ENCODE results near the gene GPR17. TPM values are rescaled to one million over a fixed set of nuclear protein-coding genes. Genes with fewer than 3 reads are reported as not detected.

The GPR17 gene
- total RNA-seq, 2 donors from 2014 or later: 0.24 TPM; not detected in 1

DNA sequence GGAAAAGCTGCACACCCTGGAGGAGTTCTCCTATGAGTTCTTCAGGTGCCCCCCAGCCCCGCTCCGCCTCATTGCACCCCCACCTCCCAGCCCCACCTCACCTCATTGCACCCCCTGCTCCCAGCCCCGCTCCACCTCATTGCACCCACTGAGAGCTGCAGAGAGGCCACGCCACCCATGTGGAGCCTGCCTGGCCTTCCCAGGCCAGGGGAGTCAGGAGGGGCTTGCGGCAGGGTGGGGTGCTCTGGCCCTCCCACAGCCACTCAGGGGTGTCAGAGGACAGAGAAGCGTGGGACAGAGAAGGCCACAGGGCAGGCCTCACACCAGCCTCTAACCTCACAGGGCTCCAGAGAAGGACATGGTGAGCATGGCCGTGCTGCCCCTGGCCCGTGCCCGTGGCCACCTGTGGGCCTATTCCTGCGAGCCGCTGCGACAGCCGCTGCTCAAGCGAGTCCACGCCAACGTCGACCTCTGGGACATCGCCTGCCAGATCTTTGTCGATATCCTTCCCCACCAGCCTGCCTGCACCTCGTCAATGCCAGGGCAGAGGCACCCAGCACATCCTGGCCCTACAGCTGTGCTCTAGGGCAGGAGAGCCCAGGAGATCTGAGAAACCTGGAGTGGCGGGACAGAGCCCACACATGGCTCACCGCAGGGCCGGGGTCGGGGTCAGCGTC, 15.0 kb upstream of the GPR17 start:
- Histone ChIP-seq H3K27ac (ENCODE audit: low read depth, low read length) (no peak overlapping the region), H3K9ac (ENCODE audit: extremely low read depth, low read length, poor library complexity, severe bottlenecking) (no peak overlapping the region), H3K27me3 (ENCODE audit: control insufficient read depth, insufficient read depth, low read length, poor library complexity, severe bottlenecking) (no peaks in the 10 kb centered on the region), H3K4me1 (ENCODE audit: control insufficient read depth, insufficient read depth, low read length) (no peaks in the 10 kb centered on the region), H3K4me3 (ENCODE audit: low read length) (no peak overlapping the region), H3K9me3 (ENCODE audit: control insufficient read depth, low read length) (no peaks in the 10 kb centered on the region), H3K36me3 (ENCODE audit: control insufficient read depth, insufficient read depth, low read length) (no peaks in the 10 kb centered on the region)
- H3K36me3 Mint-ChIP-seq (ENCODE audit: low read depth): no peaks in the 10 kb centered on the region
- no peaks in the 10 kb centered on the region for H3K27me3 Mint-ChIP-seq (ENCODE audit: insufficient read depth)
- H3K27ac Mint-ChIP-seq: no peak overlapping the region
- H3K9me3 Mint-ChIP-seq: no peaks in the 10 kb centered on the region
- 95% methylated on average over 14 to 25 of the region's 25 CpGs for WGBS, 2 experiments (ENCODE audit: insufficient coverage in 1 of 2, insufficient read length in 1 of 2)
- TF ChIP-seq, protein P1, sequence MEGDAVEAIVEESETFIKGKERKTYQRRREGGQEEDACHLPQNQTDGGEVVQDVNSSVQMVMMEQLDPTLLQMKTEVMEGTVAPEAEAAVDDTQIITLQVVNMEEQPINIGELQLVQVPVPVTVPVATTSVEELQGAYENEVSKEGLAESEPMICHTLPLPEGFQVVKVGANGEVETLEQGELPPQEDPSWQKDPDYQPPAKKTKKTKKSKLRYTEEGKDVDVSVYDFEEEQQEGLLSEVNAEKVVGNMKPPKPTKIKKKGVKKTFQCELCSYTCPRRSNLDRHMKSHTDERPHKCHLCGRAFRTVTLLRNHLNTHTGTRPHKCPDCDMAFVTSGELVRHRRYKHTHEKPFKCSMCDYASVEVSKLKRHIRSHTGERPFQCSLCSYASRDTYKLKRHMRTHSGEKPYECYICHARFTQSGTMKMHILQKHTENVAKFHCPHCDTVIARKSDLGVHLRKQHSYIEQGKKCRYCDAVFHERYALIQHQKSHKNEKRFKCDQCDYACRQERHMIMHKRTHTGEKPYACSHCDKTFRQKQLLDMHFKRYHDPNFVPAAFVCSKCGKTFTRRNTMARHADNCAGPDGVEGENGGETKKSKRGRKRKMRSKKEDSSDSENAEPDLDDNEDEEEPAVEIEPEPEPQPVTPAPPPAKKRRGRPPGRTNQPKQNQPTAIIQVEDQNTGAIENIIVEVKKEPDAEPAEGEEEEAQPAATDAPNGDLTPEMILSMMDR (conservative IDR thresholded peaks at IDR 0.05): no peak
- H3K4me1 Mint-ChIP-seq: peaks cover 5% of the 10 kb centered on the region
- H3K4me3 Mint-ChIP-seq: no peak overlapping the region
- no peak for DNase-seq

GRCh38 chr2:127631541-127631996, 14.4 kb upstream of the GPR17 start:
- H3K9ac ChIP-seq (ENCODE audit: extremely low read depth, low read length, poor library complexity, severe bottlenecking): no peak overlapping the region
- Mint-ChIP-seq H3K36me3 (ENCODE audit: low read depth) (no peaks in the 10 kb centered on the region), H3K4me3 (no peak overlapping the region), H3K4me1 (peaks cover 5% of the 10 kb centered on the region), H3K27me3 (ENCODE audit: insufficient read depth) (no peaks in the 10 kb centered on the region), H3K27ac (no peak overlapping the region), H3K9me3 (no peaks in the 10 kb centered on the region)
- no peaks in the 10 kb centered on the region for H3K4me1 ChIP-seq (ENCODE audit: control insufficient read depth, insufficient read depth, low read length)
- 88 to 100% methylated on average over 7 to 16 of the region's 16 CpGs for WGBS, 2 experiments (ENCODE audit: insufficient coverage in 1 of 2, insufficient read length in 1 of 2)
- H3K27ac ChIP-seq (ENCODE audit: low read depth, low read length): no peak overlapping the region
- H3K27me3 ChIP-seq (ENCODE audit: control insufficient read depth, insufficient read depth, low read length, poor library complexity, severe bottlenecking): no peaks in the 10 kb centered on the region
- H3K36me3 ChIP-seq (ENCODE audit: control insufficient read depth, insufficient read depth, low read length): no peaks in the 10 kb centered on the region
- TF ChIP-seq, protein P1 (conservative IDR thresholded peaks at IDR 0.05): no peak
- H3K4me3 ChIP-seq (ENCODE audit: low read length): no peak overlapping the region
- no peak for DNase-seq
- H3K9me3 ChIP-seq (ENCODE audit: control insufficient read depth, low read length): no peaks in the 10 kb centered on the region

DNA sequence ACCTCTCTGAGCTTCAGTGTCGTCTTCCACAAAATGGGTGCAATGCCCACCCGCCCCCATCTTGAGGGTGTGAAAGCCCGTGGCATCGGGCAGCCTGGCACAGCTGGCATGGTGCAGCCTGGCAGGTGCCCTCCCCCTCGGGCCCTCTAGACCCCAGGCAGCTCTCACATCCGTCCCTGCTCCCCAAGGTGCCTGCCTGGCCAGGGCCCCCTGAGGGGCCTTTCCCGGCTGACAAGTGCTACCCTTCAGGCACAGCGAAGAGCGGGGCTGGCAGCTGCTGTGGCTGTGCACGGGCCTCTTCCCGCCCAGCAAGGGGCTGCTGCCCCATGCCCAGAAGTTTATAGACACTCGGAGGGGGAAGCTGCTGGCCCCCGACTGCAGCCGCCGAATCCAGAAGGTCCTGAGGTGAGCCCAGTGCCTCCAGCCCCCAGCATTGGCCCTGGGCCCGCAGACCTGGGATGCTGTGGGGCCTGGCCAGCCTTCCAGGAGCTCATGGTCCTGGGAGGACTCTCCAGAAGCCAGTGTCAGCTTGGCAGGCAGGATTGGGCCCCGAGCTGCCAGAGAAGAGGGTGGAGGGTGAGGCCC, 13.9 kb upstream of the GPR17 start:
- 82 to 93% methylated on average over 8 to 17 of the region's 17 CpGs for WGBS, 2 experiments (ENCODE audit: insufficient coverage in 1 of 2, insufficient read length in 1 of 2)
- H3K27ac Mint-ChIP-seq: no peak overlapping the region
- Histone ChIP-seq H3K4me3 (ENCODE audit: low read length) (no peak overlapping the region), H3K9me3 (ENCODE audit: control insufficient read depth, low read length) (no peaks in the 10 kb centered on the region), H3K27ac (ENCODE audit: low read depth, low read length) (no peak overlapping the region), H3K27me3 (ENCODE audit: control insufficient read depth, insufficient read depth, low read length, poor library complexity, severe bottlenecking) (no peaks in the 10 kb centered on the region), H3K36me3 (ENCODE audit: control insufficient read depth, insufficient read depth, low read length) (no peaks in the 10 kb centered on the region), H3K9ac (ENCODE audit: extremely low read depth, low read length, poor library complexity, severe bottlenecking) (no peak overlapping the region), H3K4me1 (ENCODE audit: control insufficient read depth, insufficient read depth, low read length) (no peaks in the 10 kb centered on the region)
- DNase-seq: no peak
- no peaks in the 10 kb centered on the region for H3K36me3 Mint-ChIP-seq (ENCODE audit: low read depth)
- no peak overlapping the region for H3K4me3 Mint-ChIP-seq
- TF ChIP-seq, protein P1 (conservative IDR thresholded peaks at IDR 0.05): no peak
- H3K9me3 Mint-ChIP-seq: no peaks in the 10 kb centered on the region
- H3K4me1 Mint-ChIP-seq: peaks cover 5% of the 10 kb centered on the region
- H3K27me3 Mint-ChIP-seq (ENCODE audit: insufficient read depth): no peaks in the 10 kb centered on the region

Data from endodermal cell (in vitro differentiated cells).